GM21390 (cell line): ENCODE results near the gene PRKD1.

ENCODE experiments used
- ATAC-seq: cut with Tn5 transposase; IDR thresholded peaks from one replicate; pipeline ENCODE4 v1.9.1; 2021; ENCODE audit not compliant: unreplicated experiment

Gene PRKD1

GRCh38 chr14:29687071-29687765 is 240.4 kb downstream of the PRKD1 start:
- no peak for ATAC-seq

GRCh38 chr14:29684926-29685325 is 242.7 kb downstream of the PRKD1 start:
- no peak for ATAC-seq

DNA sequence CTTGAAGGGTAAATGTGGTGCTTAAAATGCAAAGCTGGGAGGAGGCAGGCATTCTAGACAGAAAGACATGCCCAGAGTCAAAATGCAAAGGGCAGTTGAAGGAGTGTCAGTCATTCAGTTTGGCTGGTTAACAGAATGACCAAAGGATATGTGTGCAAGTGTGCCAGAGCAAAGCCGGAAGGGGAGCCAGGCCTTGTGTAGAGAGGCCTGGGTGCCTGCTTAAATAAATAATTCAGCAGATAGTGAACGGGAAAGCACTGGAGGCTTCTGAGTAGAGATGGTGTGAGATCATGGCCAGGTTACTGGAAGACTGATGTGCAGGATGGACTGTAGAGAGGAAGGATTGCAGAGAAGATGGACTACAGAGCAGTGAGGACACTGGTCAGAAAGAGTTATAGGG is 244.9 kb downstream of the PRKD1 start:
- no peak for ATAC-seq

- no peak for ATAC-seq
These were observed 246.3 kb downstream of the PRKD1 start for GRCh38 chr14:29681316-29681715.

DNA sequence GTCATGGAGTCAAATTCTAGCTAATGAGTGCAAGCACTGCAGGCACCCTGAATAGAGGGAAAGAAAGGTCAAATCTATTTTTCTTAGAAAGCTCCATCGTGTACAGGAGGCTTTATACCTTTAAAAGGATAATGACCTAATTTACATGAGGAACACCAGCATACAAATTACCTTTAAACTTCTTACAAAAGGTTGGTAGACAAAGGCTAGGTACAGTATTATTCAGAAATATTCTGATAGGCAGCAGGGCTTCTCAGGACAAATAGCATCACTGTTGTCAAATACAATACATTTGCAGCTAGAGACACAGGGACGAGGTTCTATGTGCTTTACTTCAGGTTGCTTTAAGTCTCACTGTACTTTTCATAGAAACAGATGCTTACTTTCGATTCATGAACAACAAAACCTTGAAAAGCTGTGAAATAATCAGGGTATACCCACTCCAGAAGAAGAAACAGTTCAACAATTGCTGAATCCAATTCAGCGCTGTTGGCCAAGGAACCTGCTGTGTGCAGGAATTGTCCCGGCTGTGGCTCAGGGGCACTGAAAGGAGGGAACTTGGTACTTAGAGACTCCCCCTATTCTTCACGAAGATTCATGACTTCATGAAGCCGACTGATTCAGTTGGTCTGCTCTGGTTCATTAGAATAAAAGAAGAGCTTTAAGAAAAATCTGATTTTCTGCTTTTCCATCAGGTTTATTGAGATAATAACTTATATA is 252.9 kb downstream of the PRKD1 start:
- no peak for ATAC-seq

DNA sequence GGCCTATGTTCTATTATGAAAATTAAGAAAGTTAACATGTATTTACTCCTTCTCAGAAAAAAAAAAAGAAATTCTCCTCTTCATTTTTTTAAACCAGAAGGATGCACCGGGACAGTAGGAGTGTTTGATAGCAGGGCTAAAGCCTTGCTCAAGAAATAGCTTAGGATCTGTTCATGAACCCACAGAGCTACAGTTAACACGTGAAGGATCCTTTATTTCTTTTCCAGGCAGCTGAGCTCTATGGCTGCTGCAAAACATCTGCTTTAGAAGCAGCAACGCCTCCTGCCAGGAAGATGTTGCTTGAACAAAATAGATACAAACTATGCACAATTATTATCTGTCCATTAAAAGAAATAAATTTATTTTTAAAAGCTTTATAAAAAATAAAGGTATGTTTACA is 254.8 kb downstream of the PRKD1 start:
- ATAC-seq = no peak

GRCh38 chr14:29671034-29671433 is 256.6 kb downstream of the PRKD1 start:
- ATAC-seq = no peak

- no peak for ATAC-seq
These were observed 259.4 kb downstream of the PRKD1 start for GRCh38 chr14:29668201-29668600.

GRCh38 chr14:29664515-29664914 is 263.1 kb downstream of the PRKD1 start:
- ATAC-seq = no peak

GRCh38 chr14:29663281-29663801 is 264.3 kb downstream of the PRKD1 start:
- ATAC-seq = no peak

DNA sequence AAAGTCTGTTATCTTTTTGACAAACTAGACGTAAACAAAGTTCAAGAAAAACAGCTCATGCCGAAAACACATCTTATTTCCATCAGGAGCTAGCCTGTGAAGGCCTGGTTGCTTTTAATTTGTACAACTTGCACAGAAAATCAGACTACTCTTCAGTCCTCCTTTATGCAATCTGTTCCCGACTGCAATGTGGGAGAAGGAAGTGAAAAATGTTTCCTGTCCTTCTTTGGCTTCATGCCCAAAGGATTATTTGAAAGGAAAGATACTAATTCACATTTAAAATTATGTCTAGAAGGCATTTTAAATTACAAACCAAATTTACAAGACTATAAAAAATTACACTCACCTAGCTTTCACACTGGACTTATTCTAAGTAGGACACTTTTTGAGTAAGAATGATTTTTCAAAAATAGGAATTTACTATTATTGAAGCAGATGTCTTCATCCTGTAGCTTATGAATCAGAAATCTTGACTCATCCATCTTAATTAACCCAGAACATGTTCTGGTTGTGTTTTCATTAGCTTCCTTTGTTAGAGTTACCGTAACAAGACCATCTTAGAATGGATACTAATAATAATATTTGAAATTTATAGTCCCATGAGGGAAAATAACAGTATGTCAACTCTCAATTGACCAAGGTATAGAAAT is 272.6 kb downstream of the PRKD1 start:
- ATAC-seq = no peak

- no peak for ATAC-seq
These were observed 274.3 kb downstream of the PRKD1 start for GRCh38 chr14:29653303-29653702.

DNA sequence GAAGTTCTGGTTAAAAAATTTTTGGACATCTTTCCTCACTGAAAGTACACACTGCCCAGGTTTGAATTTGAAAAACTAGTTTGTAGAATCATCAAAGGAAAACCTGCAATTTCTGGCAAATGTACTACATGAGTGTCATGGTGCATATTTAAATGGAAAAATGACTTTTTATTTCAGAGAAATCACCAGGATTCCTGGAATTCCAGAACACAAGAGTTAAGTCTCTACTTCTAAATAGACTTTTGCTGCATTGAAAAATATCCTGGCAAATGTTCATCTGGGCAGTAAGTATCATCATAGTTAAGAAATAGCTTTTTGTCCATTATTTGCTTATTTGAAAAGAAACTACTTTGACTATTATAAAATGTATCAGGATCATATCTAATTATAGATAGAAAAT is 275.1 kb downstream of the PRKD1 start:
- ATAC-seq = no peak

DNA sequence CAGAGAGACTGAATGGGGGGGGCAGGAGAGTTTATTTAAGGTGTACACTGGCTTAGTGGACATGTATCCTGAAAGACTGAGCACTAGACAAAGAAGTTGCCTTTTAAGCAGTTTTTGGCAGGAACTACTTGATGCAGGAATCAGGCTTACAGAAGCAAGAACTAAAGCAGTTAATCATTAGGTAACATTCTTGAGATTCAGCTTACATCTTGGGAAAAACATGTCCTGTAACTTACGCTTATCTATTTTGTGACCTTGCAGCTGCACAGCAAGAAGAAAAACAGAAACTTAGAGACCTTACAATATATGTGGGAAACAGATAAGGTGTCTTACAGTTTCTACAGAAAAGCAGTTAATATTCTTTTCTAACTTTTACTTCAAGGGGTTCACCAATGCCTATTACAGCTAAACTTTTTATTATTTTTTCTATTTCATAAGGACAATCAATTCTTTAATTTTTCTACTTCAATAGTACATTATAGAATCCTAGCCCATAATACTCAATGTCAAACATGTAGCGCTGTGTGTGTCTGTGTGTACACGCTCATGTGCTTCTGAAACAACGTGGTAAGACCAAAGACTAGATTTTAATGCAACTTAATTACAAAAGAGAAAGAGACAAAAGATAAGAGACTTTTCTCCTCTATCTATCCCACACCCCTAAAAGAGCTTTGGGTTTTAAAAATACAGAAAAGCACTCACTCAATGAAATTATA is 276.9 kb downstream of the PRKD1 start:
- no peak for ATAC-seq

DNA sequence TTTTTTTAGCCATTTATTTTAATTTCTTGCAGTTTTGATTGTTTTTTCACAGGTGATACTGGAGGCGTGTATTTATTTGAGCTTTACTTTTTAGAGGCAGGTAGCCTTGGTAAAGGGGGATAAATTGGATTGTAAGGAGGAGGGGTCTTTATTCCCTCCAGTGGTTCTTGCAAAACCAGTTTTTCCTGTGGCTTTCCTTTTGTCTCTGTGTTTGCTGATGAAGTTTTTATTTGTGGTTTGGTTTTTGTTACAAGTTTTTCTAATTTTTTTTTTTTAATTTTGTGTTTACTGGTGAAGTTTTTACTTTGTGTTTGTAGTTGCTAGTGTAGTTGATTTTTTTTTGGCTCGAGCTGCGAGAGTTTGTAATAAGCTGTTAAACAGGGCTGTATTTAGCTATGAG is 278.5 kb downstream of the PRKD1 start:
- no peak for ATAC-seq

DNA sequence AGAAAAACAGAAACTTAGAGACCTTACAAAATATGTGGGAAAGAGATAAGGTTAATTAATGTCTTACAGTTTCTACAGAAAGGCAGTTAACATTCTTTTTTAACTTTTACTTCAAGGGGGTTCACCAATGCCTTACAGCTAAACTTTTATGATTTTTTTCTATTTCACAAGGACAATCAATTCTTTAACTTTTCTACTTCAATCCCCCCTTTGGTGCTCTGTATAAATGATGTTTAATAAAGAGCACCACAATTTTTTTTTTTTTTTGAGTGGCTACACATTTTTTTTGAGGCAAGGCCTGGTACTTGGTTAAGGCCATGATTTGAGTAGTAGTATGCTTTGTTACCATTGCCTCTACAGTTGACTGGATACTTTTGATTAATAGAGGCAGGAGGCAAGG is 279.6 kb downstream of the PRKD1 start:
- ATAC-seq = no peak

DNA sequence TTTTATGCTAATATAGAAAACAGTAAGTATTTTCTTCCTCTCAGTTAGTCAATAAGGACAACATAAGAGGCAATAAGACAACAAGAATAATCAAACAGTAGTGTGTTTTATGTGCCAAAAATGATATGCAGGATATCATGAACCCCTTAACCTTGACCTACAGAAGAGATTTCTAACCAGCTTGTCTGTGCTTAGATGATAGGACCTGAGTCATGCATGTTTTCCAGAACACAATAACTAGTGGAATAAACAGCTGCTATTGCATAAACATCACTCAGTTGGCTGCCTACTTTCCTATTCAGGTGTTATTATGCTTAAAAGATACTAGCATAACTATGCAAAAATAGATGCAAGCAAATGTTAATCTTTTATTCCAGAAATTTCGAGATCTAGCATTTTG is 282.5 kb downstream of the PRKD1 start:
- ATAC-seq = no peak

DNA sequence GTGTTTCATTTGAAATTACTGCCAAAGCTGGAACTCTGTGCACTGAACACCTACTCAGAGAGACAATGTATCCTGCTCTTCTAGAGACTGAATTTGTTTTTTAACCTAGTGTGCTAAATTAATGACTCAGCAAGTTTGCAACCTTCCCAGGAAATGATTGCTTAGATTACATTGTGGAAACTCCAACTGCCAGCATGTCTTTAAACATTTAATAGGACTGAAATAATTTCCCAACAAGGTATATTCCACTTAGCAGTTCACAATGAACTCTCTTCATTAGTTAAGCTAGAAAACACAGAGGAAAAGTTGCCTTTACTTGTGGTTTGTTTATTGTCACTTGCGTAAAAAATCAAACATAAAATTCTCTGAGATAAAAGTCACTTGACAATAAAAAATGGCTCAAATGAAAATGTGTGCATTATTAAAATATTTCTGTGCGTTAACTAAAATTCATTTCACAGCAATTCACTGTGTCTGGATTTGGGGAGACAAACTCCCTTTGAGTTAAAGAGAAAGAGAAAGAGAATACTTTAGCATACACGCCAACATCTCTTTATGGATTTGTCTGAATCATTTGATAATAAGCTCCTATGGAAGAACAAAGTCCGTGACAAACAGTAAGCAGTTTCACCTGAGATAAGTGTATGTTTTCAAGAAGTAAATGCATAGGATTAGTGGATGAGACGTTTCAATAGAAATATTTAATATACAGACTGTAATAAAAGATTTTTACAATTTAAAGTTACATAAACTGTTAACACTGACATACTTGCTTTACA is 284.0 kb downstream of the PRKD1 start:
- ATAC-seq = no peak

GRCh38 chr14:29637411-29637810 is 290.2 kb downstream of the PRKD1 start:
- ATAC-seq = no peak

DNA sequence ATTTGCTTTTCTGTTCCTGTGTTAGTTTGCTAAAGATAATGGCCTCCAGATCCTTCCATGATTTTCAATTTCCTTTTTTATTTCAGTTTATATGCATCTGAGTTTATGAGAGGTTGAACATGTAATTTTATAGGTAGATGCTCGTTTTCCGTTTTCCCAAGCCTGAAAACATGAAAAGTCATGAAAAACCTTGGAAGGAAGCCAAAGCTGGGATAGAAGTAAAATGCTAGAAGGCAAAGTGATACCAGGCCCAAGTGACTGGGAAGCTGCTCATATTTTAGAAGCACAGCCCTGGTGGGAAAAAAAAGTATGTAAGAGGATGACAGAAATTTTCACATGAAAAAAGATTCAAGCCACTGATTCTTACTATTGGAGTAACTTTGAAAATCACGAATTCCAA is 290.8 kb downstream of the PRKD1 start:
- ATAC-seq = no peak
